Measurements from ENCODE around the gene RHOA. TPM values are rescaled to one million over a fixed set of nuclear protein-coding genes. Genes with fewer than 3 reads are reported as not detected.
"Not testable (repeated sequence)": the region's sequence is repeated elsewhere in the genome, so short reads cannot be mapped to it uniquely, and the experiment has no call there.

RHOA gene
- total RNA-seq, 1 experiment from 2014 or later = 283 TPM

DNA sequence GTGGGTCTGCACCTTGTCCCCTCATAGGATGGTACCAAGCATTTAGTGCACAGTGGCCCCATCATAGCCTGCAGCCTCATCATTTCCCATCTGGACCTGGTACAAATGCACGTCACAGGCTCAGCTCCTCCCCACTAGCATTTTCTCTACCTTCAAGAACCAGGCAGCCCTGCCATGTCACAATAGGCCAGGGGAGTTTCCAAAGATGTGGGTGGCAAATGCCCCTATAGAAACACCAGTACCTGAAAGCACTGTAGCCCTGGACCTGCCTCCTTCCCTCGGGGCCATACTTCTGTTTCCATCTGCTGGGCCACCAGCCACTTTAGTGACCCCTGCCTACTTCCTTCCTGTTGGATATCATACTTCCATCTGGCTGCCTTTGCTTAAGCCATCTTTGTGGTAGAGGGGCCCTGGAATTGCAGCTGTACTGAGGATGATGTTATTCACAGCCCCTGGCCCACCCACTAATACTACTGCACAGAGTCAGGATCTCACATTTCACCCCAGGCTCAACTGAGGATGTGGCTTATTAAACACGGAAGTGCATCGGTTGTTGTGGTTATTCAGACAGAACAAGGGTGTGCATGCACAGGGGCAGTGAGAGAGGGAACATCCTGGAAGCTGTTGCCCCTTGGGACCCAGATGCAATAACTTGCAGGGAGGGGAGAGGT, 4.3 kb upstream of the RHOA start:
- no peak for DNase-seq (ENCODE audit: low read depth, low spot score)
- in situ Hi-C loops (cut with HindIII; ENCODE audit: low pct_unique_long_range_greater_than_20kb, low sequenced_read_pairs) = no loop called here

DNA sequence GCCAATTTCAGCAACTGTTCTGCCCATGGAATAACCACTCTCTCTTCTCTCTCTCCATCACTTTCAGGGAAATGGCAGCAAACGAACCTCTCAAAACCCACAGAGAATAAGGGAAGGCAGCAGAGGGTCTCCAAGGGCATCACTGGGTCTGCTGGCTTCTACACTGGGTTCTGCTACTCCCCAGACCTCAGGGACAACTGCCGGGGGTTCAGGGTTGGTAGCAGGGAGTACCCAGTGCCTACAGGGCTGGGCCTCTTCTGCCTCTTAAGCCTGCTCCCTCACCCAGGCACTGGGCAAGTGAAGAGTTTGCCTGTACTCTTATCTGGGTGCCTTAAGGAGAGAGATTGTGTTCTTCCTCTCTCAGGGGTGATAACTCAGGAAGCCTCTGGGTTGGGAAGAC, 3.0 kb upstream of the RHOA start:
- DNase-seq (ENCODE audit: low read depth, low spot score) = no peak
- in situ Hi-C loops (cut with HindIII; ENCODE audit: low pct_unique_long_range_greater_than_20kb, low sequenced_read_pairs) = no loop called here

DNA sequence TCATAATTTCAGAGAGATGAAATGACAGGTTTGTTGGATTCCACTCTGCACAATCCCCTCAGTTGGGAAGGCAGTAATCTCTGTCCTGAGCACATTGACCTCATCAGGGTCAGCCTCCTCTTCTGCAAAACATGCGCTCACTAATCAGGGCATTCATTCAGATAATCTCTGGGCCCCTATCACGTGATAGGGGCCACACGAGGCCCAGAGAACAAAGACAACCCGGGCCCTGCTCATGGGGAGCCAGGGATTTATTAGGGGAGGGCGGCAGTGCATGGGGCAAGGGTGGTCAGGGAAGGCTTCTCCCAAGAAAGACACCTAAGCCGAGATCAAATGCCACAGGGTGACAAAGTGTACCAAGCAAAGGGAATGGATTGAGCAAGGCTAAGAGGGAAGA, 1.6 kb upstream of the RHOA start:
- in situ Hi-C loops (cut with HindIII; ENCODE audit: low pct_unique_long_range_greater_than_20kb, low sequenced_read_pairs) = no loop called here

DNA sequence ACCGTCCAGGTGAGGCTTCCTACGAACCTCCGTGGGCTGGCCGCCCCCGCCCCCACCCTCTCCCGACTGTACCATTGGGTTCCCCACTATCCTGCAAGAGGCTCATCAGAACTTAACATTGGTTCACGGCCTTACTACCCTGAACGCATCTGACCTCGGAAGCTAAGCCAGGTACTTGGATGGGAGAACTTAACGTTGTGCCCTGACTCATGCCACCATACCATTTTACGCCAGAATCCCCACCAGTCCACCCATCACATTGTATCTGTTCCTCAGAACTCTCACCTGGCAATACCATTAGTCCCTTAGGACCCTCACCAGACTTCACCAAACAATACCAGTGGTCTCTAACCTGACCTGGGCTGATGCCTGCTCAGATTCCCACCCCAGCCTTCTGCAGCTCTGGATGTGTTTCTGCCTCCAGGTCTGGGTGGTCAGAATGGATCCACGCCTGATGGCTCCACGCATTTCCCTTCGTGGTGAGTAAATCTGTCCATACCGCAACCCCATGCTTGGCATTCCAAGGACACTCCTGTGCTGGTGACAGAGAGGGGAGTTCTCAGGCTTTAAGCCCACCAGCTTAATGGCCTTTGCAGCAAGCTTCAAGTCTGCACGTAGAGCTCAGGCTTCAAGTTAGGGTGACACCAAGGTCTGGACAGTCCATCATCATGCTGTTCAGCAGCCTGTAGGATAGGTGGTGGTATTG, 1.0 kb upstream of the RHOA start:
- DNase-seq (ENCODE audit: low read depth, low spot score) = no peak
- in situ Hi-C loops (cut with HindIII; ENCODE audit: low pct_unique_long_range_greater_than_20kb, low sequenced_read_pairs) = no loop called here

More for the DNA sequence above, 1.6 kb upstream of the RHOA start:
- DNase-seq (ENCODE audit: low read depth, low spot score) = no peak

DNA sequence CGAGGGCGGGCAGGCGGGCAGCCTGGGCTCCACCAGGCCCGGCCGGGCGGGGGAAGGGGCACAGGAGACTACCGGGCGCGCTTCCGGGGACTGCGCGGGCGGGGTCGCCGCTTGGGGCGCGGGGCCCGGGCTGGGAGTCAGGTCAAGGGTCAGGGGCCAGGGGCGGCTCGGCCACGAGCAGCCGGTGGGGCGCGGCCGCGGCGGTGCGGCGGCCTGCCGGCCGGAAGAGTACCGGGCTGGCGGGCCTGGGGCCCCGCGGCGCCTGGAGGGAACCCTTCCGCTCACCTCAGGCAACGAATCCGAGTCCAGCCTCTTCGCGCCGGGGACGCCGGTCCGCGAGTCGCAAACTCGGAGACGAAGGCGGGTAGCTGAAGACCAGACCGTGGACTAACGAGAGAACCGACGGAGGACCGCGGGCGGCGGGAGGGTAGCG, 225 bp downstream of the RHOA start:
- DNase-seq (ENCODE audit: low read depth, low spot score) = no peak
- in situ Hi-C loops (cut with HindIII; ENCODE audit: low pct_unique_long_range_greater_than_20kb, low sequenced_read_pairs) = no loop called here

DNA sequence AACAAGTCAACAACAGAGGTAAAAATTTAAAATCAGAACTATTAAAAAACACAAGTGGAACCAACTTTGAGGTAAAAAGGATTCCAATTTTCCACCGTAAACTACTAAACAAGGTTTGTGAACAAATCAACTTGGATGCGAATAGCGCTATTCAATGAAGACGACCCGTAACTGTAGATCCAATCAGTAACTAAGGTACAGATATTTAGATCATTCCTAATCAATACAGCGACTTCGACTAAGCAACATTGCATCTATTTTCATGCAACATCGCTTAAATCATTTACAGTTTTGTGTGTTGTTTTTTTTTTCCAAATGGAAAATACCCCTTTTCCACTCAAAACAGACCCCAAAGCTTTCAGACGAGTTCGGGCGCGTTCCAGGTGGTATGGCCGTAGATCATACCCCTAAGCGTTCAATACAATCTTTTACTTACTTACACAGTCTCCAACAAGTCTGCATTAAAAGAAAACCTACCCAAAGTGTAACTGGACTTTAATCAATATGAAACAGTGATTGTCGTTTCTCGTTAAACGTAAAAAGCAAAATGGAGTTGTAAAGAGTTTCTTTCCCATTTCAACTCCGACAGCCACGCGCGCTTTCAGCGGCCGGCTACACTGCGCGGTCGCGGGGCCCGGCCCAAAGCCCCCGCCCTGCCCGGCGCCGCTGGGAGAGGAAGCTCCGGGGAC, 786 bp downstream of the RHOA start:
- no peak for DNase-seq (ENCODE audit: low read depth, low spot score)
- in situ Hi-C loops (cut with HindIII; ENCODE audit: low pct_unique_long_range_greater_than_20kb, low sequenced_read_pairs) = no loop called here

DNA sequence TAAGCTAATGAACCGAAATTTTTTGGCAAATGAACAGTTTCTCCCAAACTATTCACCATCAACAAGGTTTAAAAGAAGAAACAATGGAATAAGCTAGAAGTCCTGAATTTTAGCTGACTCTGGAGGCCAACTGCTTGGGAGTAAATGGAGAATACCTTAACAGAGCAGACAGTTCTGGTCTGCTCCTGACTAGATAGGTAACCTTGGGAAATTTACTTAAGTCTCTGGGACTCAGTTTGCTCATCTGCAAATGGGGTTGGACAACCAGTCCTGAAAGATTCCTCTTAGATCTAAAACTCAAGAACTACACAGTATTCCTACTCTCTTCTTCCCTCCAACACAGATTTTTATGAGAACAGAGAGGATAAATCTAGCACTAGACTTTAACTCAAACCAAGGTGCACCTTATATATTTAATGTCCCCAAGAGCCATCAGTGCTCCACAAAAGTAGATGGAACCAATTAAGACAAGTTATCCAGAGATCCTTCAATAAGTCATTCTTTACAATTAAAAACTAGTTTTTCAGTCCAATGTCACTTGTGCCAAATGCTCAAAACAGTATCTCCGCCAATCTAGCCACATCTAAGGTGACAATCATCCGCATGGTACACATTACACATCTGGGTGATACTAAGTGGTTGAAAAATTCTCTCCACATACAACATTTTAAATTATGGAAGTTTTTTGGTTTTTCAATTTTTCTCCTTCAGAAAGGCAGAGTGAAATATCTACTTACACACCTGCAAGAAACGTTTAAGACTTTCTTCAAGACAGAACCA, 1.5 kb downstream of the RHOA start:
- in situ Hi-C loops (cut with HindIII; ENCODE audit: low pct_unique_long_range_greater_than_20kb, low sequenced_read_pairs) = no loop called here
- DNase-seq (ENCODE audit: low read depth, low spot score) = no peak

DNA sequence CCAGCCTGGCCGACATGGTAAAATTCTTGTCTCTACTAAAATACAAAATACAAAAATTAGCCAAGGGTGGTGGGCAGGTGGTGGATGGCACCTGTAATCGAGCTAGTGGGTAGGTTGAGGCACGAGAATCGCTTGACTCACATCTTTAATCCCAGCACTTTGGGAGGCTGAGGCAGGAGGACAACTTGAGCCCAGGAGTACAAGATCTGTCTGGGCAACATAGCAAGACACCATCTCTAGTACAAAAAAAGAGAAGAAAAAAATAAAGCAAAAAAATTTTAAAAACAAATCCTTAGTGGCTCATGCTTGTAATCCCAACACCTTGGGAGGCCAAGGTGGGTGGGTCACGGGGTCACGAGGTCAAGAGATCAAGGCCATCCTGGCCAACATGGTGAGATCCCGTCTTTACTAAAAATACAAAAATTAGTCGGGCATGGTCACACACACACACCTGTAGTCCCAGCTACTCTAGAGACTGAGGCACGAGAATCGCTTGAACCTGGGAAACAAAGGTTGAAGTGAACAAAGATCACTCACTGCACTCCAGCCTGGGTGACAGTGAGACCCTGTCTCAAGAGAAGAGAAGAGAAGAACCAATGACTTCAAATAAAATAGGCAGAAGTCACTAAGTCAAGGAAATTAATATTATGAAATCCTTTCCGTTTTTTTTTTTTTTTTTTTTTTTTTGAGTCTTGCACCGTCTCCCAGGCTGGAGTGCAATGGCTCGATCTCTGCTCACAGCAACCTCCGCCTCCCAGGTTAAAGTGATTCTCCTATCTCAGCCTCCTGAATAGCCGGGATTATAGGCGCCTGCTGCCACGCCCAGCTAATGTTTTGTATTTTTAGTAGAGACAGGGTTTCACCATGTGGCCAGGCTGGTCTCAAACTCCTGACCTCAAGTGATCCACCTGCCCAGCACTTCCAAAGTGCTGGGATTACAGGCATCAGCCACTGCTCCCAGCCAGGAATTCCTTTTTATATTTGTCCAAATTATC, 4.9 kb downstream of the RHOA start:
- in situ Hi-C loops (cut with HindIII; ENCODE audit: low pct_unique_long_range_greater_than_20kb, low sequenced_read_pairs) = no loop called here
- DNase-seq (ENCODE audit: low read depth, low spot score) = no peak

DNA sequence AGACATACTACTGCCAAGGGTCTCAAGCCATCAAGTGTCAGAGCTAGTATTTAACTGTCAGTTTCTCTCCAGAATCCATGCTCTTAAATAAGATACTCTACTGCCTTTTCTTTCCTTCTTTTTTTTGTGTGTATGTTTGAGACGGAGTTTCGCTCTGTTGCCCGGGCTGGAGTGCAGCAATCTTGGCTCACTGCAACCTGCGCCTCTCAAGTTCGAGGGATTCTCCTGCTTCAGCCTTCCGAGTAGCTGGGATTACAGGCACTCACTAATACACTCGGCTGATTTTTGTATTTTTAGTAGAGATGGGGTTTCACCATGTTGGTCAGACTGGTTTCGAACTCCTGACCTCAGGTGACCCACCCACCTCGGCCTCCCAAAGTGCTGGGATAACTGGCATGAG, 6.2 kb downstream of the RHOA start:
- in situ Hi-C loops (cut with HindIII; ENCODE audit: low pct_unique_long_range_greater_than_20kb, low sequenced_read_pairs); DNase-seq (ENCODE audit: low read depth, low spot score): not testable (repeated sequence)

DNA sequence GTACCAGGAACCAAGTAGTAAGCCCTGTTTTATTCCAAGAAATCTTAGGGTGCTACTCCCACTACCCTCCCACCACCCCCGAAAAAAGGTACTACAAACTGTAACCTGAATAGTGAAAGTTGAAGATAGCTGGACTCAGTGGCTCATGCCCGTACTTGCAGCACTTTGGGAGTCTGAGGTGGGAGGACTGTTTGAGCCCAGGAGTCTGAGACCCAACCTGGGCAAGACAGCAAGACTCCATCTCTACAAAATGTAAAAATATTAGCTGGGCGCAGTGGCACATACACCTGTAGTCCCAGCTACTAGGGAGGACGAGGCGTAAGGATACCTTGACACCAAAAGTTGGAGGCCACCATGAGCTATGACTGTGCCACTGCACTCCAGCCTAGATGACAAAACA, 7.9 kb downstream of the RHOA start:
- in situ Hi-C loops (cut with HindIII; ENCODE audit: low pct_unique_long_range_greater_than_20kb, low sequenced_read_pairs) = no loop called here
- DNase-seq (ENCODE audit: low read depth, low spot score) = no peak

DNA sequence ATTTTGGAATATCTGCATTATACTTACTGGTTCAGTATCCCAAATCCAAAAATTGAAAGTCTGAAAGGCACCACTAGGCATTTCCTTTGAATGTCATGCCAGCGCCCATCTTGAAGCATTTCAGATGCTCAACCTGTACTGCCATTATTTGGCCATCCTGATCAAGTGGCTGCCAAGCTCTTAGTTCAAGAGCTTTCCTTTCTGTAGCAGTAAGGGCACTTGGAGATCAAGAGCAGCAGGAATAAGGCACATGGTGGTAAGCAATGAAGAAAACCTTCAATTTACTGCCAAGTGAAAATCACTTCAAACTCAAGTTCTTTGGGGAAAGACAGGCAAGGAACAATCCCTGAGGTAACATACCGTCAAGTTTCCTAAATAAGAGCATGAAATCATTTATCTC, 10.0 kb downstream of the RHOA start:
- DNase-seq (ENCODE audit: low read depth, low spot score) = no peak
- in situ Hi-C loops (cut with HindIII; ENCODE audit: low pct_unique_long_range_greater_than_20kb, low sequenced_read_pairs) = no loop called here

DNA sequence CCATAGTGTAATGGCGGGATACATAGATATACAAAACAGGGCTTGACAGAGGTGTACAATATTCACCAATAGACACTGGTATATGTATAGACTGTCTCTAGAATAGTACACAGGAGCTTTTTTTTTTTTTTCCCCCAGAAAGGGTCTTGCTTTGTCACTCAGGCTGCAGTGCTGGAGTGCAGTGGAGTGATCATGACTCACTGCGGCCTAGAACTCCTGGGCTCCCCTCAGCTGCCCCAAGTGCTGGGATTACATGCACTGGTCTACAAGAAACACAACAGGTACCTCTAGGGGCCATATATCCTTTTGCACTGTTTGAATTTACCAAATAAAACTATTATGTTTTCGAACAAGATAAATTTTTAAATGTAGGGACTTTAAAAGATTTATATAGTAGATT, 12.3 kb downstream of the RHOA start:
- in situ Hi-C loops (cut with HindIII; ENCODE audit: low pct_unique_long_range_greater_than_20kb, low sequenced_read_pairs) = no loop called here
- no peak for DNase-seq (ENCODE audit: low read depth, low spot score)

DNA sequence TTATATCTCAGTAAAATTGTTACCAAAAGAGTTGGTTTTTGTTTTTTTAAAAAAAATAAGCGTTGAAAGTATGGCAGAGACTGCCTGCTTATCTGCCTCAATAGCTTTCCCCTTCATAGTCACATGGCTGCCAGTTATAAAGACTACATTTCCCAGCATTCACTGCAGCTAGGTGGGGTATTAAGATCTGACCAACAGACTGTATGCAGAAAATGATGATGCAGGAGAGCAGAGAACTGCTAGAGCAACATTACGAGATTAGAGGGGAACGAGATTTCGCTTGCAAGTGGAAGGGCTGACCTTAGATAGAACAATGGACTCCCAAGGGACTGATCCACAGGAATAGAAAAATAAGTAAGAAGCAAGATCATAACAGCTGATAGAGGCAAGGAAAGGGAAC, 14.3 kb downstream of the RHOA start:
- peak; percentile 89 for DNase-seq (ENCODE audit: low read depth, low spot score)
- in situ Hi-C loops (cut with HindIII; ENCODE audit: low pct_unique_long_range_greater_than_20kb, low sequenced_read_pairs) = no loop called here

DNA sequence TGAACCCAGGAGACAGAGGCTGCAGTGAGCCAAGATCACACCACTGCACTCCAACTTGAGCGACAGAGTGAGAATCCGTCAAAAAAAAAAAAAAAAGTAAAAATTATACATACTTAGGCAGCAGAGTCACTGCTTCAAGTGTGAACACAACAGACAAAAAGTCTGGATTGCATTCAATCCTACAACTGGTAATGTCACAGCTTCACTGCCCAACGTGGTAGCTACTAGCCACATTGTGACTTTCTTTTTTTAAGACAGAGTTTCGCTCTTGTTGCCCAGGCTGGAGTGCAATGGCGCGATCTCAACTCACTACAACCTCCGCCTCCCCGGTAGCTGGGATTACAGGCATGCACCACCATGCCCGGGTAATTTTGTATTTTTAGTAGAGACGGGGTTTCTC, 20.5 kb downstream of the RHOA start:
- in situ Hi-C loops (cut with HindIII; ENCODE audit: low pct_unique_long_range_greater_than_20kb, low sequenced_read_pairs); DNase-seq (ENCODE audit: low read depth, low spot score): not testable (repeated sequence)

DNA sequence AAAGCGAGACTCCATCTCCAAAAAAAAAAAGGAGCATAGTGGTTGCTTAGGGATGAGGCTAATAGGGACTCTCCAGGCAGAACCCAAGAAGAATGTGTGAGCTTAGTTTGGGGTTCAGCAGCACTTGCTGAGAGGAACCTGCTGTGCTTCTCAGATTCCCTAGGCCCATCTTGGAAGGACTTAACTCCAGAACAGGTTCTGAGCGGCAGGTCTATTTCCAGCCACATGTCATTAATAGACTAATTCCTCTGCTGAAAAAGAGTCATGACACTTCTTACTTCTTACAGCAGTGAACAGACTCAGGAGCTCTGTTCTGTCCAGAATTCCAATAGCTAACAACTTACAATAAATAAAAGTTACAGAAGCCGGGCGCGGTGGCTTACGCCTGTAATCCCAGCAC, 22.5 kb downstream of the RHOA start:
- in situ Hi-C loops (cut with HindIII; ENCODE audit: low pct_unique_long_range_greater_than_20kb, low sequenced_read_pairs) = no loop called here

DNA sequence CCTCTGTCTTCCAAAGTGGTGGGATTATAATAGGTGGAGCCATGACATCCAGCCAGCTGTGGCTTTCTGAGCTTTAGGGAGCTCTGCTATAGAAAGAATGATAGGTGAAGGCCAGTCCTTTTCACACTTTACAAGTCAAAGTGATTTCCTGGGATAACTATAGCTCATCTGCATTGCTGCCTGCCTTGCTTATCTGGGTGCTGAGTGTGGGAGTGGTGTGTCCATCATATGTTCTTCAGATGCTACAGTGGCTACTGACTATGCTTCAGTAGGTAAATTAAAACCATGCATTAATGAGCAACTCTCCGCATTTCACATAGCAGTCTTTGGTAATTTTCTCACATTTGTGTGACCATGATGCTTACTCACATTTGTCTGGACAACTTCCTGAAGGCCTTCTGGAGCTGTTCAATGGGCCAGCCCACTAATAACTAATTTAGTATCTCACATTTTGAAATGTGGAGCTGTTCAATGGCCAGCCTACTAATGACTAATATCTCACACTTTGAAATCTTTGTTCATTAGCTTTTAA, 23.4 kb downstream of the RHOA start:
- in situ Hi-C loops (cut with HindIII; ENCODE audit: low pct_unique_long_range_greater_than_20kb, low sequenced_read_pairs) = no loop called here
- no peak for DNase-seq (ENCODE audit: low read depth, low spot score)

More for the DNA sequence above, 22.5 kb downstream of the RHOA start:
- no peak for DNase-seq (ENCODE audit: low read depth, low spot score)

DNA sequence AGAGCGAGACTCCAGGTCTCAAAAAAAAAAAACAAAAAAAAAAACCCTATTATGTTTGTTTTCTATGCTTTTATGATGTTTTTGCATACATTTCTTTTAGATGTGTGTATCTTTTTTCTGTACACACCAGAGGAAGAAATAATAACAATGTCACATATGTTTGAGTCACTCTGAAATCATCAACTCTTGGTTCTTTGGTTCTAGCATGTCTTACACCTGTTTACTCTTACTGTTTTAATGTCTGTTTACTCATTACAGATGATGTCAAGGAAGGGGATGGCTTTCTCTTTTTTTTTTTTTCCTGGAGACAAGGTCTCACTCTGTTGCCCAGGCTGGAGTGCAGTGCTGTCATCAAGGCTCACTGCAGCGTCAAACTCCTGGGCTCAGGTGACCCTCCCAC, 24.1 kb downstream of the RHOA start:
- DNase-seq (ENCODE audit: low read depth, low spot score) = no peak
- in situ Hi-C loops (cut with HindIII; ENCODE audit: low pct_unique_long_range_greater_than_20kb, low sequenced_read_pairs) = no loop called here
